Subcutaneous abdominal adipose tissue (tissue), 5 donors: ENCODE data around the gene RNPEP.
"Not testable (repeated sequence)": the region's sequence is repeated elsewhere in the genome, so short reads cannot be mapped to it uniquely, and the experiment has no call there.

Source experiments
- H3K27ac ChIP-seq: one replicate; pipeline ENCODE4 v1.7.0; 2013; ENCODE audit warnings: low read depth, mild to moderate bottlenecking, inconsistent platforms, low read length, moderate library complexity
- H3K27me3 ChIP-seq, 5 donors: one replicate each; pipeline ENCODE4 v1.7.0; 2013; ENCODE audit warnings: low read length in 5 of 5, inconsistent platforms in 1 of 5; ENCODE audit not compliant: control insufficient read depth in 5 of 5, insufficient read depth in 4 of 5
- H3K36me3 ChIP-seq, 5 donors: one replicate each; pipeline ENCODE4 v1.7.0; 2013; ENCODE audit warnings: low read length in 5 of 5; ENCODE audit not compliant: control insufficient read depth in 5 of 5, insufficient read depth in 5 of 5
- H3K4me1 ChIP-seq, 5 donors: one replicate each; pipeline ENCODE4 v1.7.0; 2013; ENCODE audit warnings: low read length in 5 of 5, mild to moderate bottlenecking in 3 of 5, moderate library complexity in 1 of 5; ENCODE audit not compliant: control insufficient read depth in 5 of 5, insufficient read depth in 5 of 5
- H3K4me3 ChIP-seq, 5 donors: one replicate each; pipeline ENCODE4 v1.7.0; 2013; ENCODE audit warnings: low read length in 5 of 5, low read depth in 1 of 5
- H3K9ac ChIP-seq, 5 donors: one replicate each; pipeline ENCODE4 v1.7.0; 2013; ENCODE audit warnings: low read length in 5 of 5, mild to moderate bottlenecking in 4 of 5, moderate library complexity in 3 of 5
- H3K9me3 ChIP-seq, 5 donors: one replicate each; pipeline ENCODE4 v1.7.0; 2013; ENCODE audit warnings: low read length in 5 of 5; ENCODE audit not compliant: control insufficient read depth in 5 of 5
- donor health status: healthy.
- donor health status: healthy.
- donor health status: healthy.
- donor health status: healthy.
- donor health status: healthy.

Gene RNPEP

DNA sequence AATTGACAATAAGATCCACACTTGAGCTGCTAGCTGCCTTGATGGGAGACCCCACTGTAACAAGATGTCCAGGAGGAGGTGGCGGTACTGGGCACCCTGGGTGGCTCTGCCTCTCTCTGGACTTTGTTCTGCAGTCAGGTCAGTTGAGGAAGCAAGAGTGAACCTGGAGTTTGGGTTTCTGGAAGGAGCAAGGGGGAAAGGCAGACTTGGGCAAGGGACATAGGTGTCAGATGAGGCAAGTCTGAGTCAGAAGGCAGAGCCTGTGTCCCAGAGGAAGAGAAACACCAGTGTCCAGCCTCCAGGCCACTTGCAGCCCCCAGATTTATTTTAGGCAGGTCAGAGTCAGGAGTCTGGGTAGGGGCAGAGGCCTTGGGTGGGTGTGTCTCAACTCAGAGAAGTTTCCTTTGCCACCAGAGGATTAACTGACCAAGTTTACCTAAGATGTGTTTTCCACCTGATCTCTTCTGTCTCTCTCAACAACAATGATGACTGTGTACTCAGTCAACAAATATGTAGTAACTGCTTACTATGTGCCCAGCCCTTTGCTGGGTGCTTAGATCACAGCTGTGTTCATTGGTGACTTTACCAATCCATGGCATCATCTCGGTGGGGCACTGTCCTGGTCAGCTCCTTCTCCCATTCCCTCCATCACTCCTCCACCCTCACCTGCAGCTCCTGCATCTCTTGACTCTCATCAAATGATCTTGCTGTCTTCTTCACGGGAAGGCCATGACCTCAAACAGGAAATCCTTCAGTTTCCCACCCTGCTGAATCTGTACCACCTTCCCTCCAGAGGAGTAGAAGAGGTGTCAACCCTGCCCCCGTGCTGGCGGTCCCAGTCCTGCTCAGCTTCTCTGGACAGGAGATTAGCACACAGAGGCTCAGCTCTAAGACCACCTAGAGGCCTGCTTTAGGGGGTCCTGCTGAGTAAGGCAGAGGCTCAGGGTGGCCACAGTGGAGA is 64.6 kb downstream of the RNPEP start:
- no peaks in the 10 kb centered on the region for H3K9me3 ChIP-seq
- H3K4me1 ChIP-seq = no peaks in the 10 kb centered on the region
- H3K4me3 ChIP-seq = no peak overlapping the region
- H3K27ac ChIP-seq = no peak overlapping the region
- H3K36me3 ChIP-seq = no peaks in the 10 kb centered on the region
- peaks cover 0 to 7% (median 2%) of the 10 kb centered on the region in 5 donors for H3K27me3 ChIP-seq
- no peak overlapping the region for H3K9ac ChIP-seq

- no peaks in the 10 kb centered on the region for H3K9me3 ChIP-seq
- no peaks in the 10 kb centered on the region for H3K4me1 ChIP-seq
- no peak overlapping the region for H3K27ac ChIP-seq
- no peaks in the 10 kb centered on the region for H3K36me3 ChIP-seq
- H3K27me3 ChIP-seq = peaks cover 0 to 7% (median 2%) of the 10 kb centered on the region in 5 donors
- H3K9ac ChIP-seq = no peak overlapping the region
- no peak overlapping the region for H3K4me3 ChIP-seq
These were observed 65.5 kb downstream of the RNPEP start for GRCh38 chr1:202047977-202048376.

GRCh38 chr1:202049129-202049528 is 66.7 kb downstream of the RNPEP start:
- H3K9ac ChIP-seq = no peak overlapping the region
- H3K27ac ChIP-seq = no peak overlapping the region
- no peak overlapping the region for H3K4me3 ChIP-seq
- peaks cover 0 to 7% (median 2%) of the 10 kb centered on the region in 5 donors for H3K27me3 ChIP-seq
- no peaks in the 10 kb centered on the region for H3K4me1 ChIP-seq
- no peaks in the 10 kb centered on the region for H3K36me3 ChIP-seq
- no peaks in the 10 kb centered on the region for H3K9me3 ChIP-seq

GRCh38 chr1:202054094-202054493 is 71.6 kb downstream of the RNPEP start:
- Histone ChIP-seq H3K9ac (no peak overlapping the region), H3K9me3 (no peaks in the 10 kb centered on the region), H3K27ac (no peak overlapping the region), H3K27me3 (no peaks in the 10 kb centered on the region), H3K36me3 (no peaks in the 10 kb centered on the region), H3K4me1 (no peaks in the 10 kb centered on the region), H3K4me3 (no peak overlapping the region)

DNA sequence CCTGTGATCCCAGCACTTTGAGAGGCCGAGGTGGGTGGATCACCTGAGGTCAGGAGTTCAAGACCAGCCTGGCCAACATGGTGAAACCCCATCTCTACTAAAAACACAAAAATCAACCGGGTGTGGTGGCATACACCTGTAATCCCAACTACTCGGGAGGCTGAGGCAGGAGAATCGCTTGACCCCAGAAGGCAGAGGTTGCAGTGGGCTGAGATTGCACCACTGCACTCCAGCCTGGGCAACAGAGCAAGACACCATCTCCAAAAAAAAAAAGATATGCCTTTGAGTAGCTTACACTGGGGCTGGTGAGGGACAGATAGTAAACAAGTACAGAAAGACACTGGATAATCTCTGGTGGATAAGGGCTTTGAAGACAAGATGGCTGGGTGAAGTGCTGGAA is 72.2 kb downstream of the RNPEP start:
- H3K27me3 ChIP-seq, H3K9me3 ChIP-seq, H3K36me3 ChIP-seq, H3K4me1 ChIP-seq, H3K4me3 ChIP-seq, H3K9ac ChIP-seq, H3K27ac ChIP-seq: not testable (repeated sequence)
